ENCODE measurements around the gene ASTN2.

Gene ASTN2

GRCh38 chr9:117156771-117157535 is 257.9 kb downstream of the ASTN2 start:
- no peak for DNase-seq

- no peak for DNase-seq
Observed at GRCh38 chr9:117156144-117156688, 258.6 kb downstream of the ASTN2 start.

- no peak for DNase-seq
Observed at GRCh38 chr9:117153021-117153420, 261.8 kb downstream of the ASTN2 start.

GRCh38 chr9:117151716-117152115 is 263.1 kb downstream of the ASTN2 start:
- no peak for DNase-seq

- no peak for DNase-seq
Observed at GRCh38 chr9:117149996-117150395, 264.9 kb downstream of the ASTN2 start.

- DNase-seq, result no peak
Observed at GRCh38 chr9:117145811-117146490, 268.9 kb downstream of the ASTN2 start.

GRCh38 chr9:117145081-117145480 is 269.8 kb downstream of the ASTN2 start:
- no peak for DNase-seq

GRCh38 chr9:117138231-117138630 is 276.6 kb downstream of the ASTN2 start:
- DNase-seq, result no peak

- DNase-seq, result no peak
Observed at GRCh38 chr9:117136461-117136860, 278.4 kb downstream of the ASTN2 start.

GRCh38 chr9:117135501-117136098 is 279.3 kb downstream of the ASTN2 start:
- DNase-seq, result no peak

GRCh38 chr9:117134826-117135500 is 279.9 kb downstream of the ASTN2 start:
- DNase-seq, result no peak

GRCh38 chr9:117126871-117127270 is 288.0 kb downstream of the ASTN2 start:
- no peak for DNase-seq

- DNase-seq, result no peak
Observed at GRCh38 chr9:117125531-117125930, 289.3 kb downstream of the ASTN2 start.

- DNase-seq, result no peak
Observed at GRCh38 chr9:117123729-117124128, 291.1 kb downstream of the ASTN2 start.

- DNase-seq, result no peak
Observed at GRCh38 chr9:117122953-117123352, 291.9 kb downstream of the ASTN2 start.

GRCh38 chr9:117122102-117122501 is 292.8 kb downstream of the ASTN2 start:
- no peak for DNase-seq

- DNase-seq, result no peak
Observed at GRCh38 chr9:117121316-117121715, 293.5 kb downstream of the ASTN2 start.

- no peak for DNase-seq
Observed at GRCh38 chr9:117120061-117120460, 294.8 kb downstream of the ASTN2 start.

GRCh38 chr9:117116084-117116483 is 298.8 kb downstream of the ASTN2 start:
- no peak for DNase-seq

GRCh38 chr9:117114768-117115167 is 300.1 kb downstream of the ASTN2 start:
- no peak for DNase-seq

GRCh38 chr9:117104716-117105495 is 310.0 kb downstream of the ASTN2 start:
- DNase-seq, result no peak

- no peak for DNase-seq
Observed at GRCh38 chr9:117104206-117104605, 310.7 kb downstream of the ASTN2 start.

Data from effector CD4-positive, alpha-beta T cell (primary cell).